Central memory CD8-positive, alpha-beta T cell (primary cell): ENCODE results near the gene TECPR1.

ENCODE experiments used
- ATAC-seq: fragments of 150-1000 bp; cut with Tn5 transposase; replicated peaks from 2 replicates; pipeline ENCODE4 v1.10.0; 2022; ENCODE audit warnings: mild to moderate bottlenecking, moderate FRiP score, moderate number of reproducible peaks; ENCODE audit not compliant: poor library complexity, severe bottlenecking; ENCODE audit errors: extremely low read depth
- DNase-seq, 2 donors: peaks; one replicate each; pipeline ENCODE4 v3.0.0; 2021; ENCODE audit warnings: low spot score in 2 of 2
- H3K27ac Mint-ChIP-seq: one replicate; pipeline ENCODE4 v1.8.0; 2022; ENCODE audit warnings: low read depth, mild to moderate bottlenecking, moderate library complexity, mixed read lengths
- H3K27me3 Mint-ChIP-seq: one replicate; pipeline ENCODE4 v1.8.0; 2022; ENCODE audit warnings: mixed read lengths
- H3K36me3 Mint-ChIP-seq: one replicate; pipeline ENCODE4 v1.8.0; 2022; ENCODE audit warnings: mild to moderate bottlenecking, moderate library complexity, mixed read lengths; ENCODE audit not compliant: insufficient read depth
- H3K4me1 Mint-ChIP-seq: one replicate; pipeline ENCODE4 v1.8.0; 2022; ENCODE audit warnings: mixed read lengths
- H3K4me3 Mint-ChIP-seq: one replicate; pipeline ENCODE4 v1.8.0; 2022; ENCODE audit warnings: mild to moderate bottlenecking, moderate library complexity, mixed read lengths
- H3K9me3 Mint-ChIP-seq: one replicate; pipeline ENCODE4 v1.8.0; 2022; ENCODE audit warnings: mixed read lengths

TECPR1 gene

GRCh38 chr7:98174334-98175259, 77.4 kb downstream of the TECPR1 start:
- no peak overlapping the region for H3K4me3 Mint-ChIP-seq
- no peaks in the 10 kb centered on the region for H3K4me1 Mint-ChIP-seq
- no peaks in the 10 kb centered on the region for H3K9me3 Mint-ChIP-seq
- DNase-seq = no peak
- H3K27ac Mint-ChIP-seq = no peak overlapping the region
- H3K27me3 Mint-ChIP-seq = no peaks in the 10 kb centered on the region
- no peak for ATAC-seq
- peaks cover 21% of the 10 kb centered on the region for H3K36me3 Mint-ChIP-seq

GRCh38 chr7:98171449-98171848, 80.6 kb downstream of the TECPR1 start:
- Mint-ChIP-seq H3K4me1 (peaks cover 10% of the 10 kb centered on the region), H3K36me3 (peaks cover 22% of the 10 kb centered on the region), H3K27ac (no peak overlapping the region), H3K27me3 (no peaks in the 10 kb centered on the region), H3K9me3 (no peaks in the 10 kb centered on the region), H3K4me3 (no peak overlapping the region)
- ATAC-seq = no peak
- DNase-seq = no peak

DNA sequence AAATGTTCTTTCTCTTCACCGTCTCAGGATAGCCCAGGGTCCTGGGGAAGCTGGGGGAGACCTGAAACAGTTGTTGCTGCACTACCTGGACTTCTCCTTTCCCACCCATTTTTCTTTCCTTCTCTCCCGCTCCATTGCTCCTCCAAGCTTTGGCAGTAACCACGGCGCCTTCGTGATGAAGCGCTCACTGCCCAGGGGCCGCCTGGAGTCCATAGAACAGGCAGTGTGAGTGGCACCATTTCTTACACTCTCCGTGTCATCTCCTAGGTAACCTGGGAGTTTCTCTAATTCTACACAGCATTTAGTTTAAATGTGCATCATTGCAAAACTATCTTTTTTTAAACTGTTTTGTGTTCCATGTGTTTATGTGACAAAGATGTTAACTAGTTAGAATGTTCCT, 81.1 kb downstream of the TECPR1 start:
- ATAC-seq (no peak), DNase-seq (no peak)
- H3K4me3 Mint-ChIP-seq = no peak overlapping the region
- peaks cover 13% of the 10 kb centered on the region for H3K4me1 Mint-ChIP-seq
- peak overlapping the region; percentile 55 for H3K27ac Mint-ChIP-seq
- peaks cover 20% of the 10 kb centered on the region for H3K36me3 Mint-ChIP-seq
- no peaks in the 10 kb centered on the region for H3K27me3 Mint-ChIP-seq
- no peaks in the 10 kb centered on the region for H3K9me3 Mint-ChIP-seq

DNA sequence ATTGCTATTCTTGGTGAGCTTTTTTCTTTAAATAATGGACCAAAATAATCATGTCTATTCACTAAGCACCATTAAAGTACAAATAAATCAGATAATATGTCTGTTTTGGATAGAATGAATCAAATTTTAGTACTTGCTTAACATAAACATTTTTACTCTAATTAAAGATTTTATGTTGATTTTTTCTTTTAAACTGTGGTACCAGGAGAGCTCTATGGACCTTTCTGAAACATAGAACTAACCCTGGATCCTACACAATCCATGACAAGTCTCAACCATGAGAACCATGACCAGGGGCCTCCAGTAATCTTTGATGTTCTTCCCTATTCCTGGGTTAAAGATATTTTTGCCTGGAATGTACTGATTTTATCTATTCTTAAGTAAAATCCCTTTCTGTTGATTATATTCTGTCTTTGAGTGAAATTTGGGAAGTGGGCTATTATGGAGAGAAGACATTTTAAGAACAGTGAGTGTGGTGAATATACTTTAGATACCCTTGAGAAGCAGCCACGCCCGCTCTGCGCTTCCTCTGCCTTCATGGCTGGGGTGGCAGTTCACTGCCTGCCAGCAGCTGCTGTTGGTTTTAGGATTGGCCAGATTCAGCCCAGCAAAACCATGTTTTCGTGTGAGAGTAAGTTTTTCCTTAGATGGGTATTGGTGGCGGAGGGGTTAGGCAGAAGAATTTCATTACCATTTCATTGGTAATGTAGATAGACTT, 83.0 kb downstream of the TECPR1 start:
- no peak for ATAC-seq
- no peaks in the 10 kb centered on the region for H3K27me3 Mint-ChIP-seq

GRCh38 chr7:98168181-98168903, 83.7 kb downstream of the TECPR1 start:
- H3K27me3 Mint-ChIP-seq = no peaks in the 10 kb centered on the region
- no peak for ATAC-seq
- H3K4me3 Mint-ChIP-seq = no peak overlapping the region
- H3K36me3 Mint-ChIP-seq = peaks cover 18% of the 10 kb centered on the region
- H3K9me3 Mint-ChIP-seq = no peaks in the 10 kb centered on the region
- peaks cover 15% of the 10 kb centered on the region for H3K4me1 Mint-ChIP-seq
- H3K27ac Mint-ChIP-seq = peak overlapping the region; percentile 80
- DNase-seq = peak; percentile 25 to 38

More for the DNA sequence above, 83.0 kb downstream of the TECPR1 start:
- Mint-ChIP-seq H3K36me3 (peaks cover 20% of the 10 kb centered on the region), H3K4me1 (peaks cover 15% of the 10 kb centered on the region), H3K9me3 (no peaks in the 10 kb centered on the region), H3K4me3 (no peak overlapping the region), H3K27ac (no peak overlapping the region)
- DNase-seq = no peak

GRCh38 chr7:98167653-98168052, 84.4 kb downstream of the TECPR1 start:
- DNase-seq (no peak), ATAC-seq (no peak)
- Mint-ChIP-seq H3K4me1 (peaks cover 15% of the 10 kb centered on the region), H3K4me3 (no peak overlapping the region), H3K27ac (peak overlapping the region; percentile 80), H3K36me3 (peaks cover 14% of the 10 kb centered on the region), H3K27me3 (no peaks in the 10 kb centered on the region), H3K9me3 (no peaks in the 10 kb centered on the region)

- DNase-seq (no peak), ATAC-seq (no peak)
- no peak overlapping the region for H3K27ac Mint-ChIP-seq
- H3K36me3 Mint-ChIP-seq = peaks cover 6% of the 10 kb centered on the region
- peaks cover 15% of the 10 kb centered on the region for H3K4me1 Mint-ChIP-seq
- no peak overlapping the region for H3K4me3 Mint-ChIP-seq
- no peaks in the 10 kb centered on the region for H3K27me3 Mint-ChIP-seq
- no peaks in the 10 kb centered on the region for H3K9me3 Mint-ChIP-seq
Observed at GRCh38 chr7:98166668-98166970, 85.4 kb downstream of the TECPR1 start.

DNA sequence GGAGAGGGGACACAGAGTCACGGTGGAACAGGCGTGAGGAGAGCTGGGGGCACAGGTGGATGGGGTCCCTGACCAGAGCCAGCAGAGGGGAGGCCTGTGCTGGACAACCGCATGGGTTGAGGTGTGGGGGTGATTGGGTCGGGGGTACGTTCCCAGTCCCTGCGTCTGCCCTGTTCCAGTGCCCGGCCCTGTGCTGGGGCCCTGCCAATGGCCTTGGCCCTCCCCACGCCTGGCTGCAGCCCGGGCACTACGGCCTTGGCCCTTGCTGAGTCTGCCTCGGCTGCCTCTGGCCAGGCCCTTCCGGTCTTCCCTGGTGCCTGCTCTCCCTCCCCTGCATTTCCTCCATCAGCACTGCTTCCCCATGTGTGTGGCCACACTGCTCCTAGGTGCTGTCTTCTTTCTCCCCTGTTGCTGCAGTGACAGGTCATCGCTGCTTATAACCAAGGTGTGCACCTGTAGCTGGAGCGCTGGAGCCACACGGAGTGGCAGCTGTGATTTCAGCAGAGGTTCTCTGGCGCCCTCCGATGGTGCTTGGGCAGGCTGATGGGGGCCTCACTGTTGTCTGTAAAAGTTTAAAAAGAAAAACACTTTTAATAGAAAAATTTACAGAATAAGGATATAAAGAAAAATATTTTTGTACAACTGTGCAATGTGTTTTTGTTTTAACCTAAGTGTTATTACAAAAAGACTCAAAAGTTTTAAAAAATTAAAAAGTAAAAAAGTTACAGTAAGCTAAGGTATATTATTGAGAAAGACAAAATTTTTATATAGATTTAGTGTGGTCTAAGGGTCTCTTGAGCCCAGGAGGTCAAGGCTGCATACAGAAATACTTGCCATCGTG, 86.0 kb downstream of the TECPR1 start:
- Mint-ChIP-seq H3K9me3 (no peaks in the 10 kb centered on the region), H3K27me3 (no peaks in the 10 kb centered on the region), H3K36me3 (peaks cover 2% of the 10 kb centered on the region), H3K4me3 (no peak overlapping the region), H3K4me1 (peaks cover 15% of the 10 kb centered on the region), H3K27ac (no peak overlapping the region)
- no peak for ATAC-seq
- DNase-seq = peak in 1 of 2 donors; percentile 23
